Activated CD4-positive, alpha-beta T cell treated with anti-CD3 and anti-CD28 coated beads, Interleukin-2, amount 50 U/mL, for 4 hours (primary cell): ENCODE measurements around the gene INO80C.
"Not testable (repeated sequence)": the region's sequence is repeated elsewhere in the genome, so short reads cannot be mapped to it uniquely, and the experiment has no call there.

Source experiments
- DNase-seq, 2 experiments: peaks; one replicate each; pipeline ENCODE4 v3.0.0-alpha.2; 2020

The INO80C gene

GRCh38 chr18:35512761-35513160 is 15.0 kb upstream of the INO80C start:
- DNase-seq, result no peak

DNA sequence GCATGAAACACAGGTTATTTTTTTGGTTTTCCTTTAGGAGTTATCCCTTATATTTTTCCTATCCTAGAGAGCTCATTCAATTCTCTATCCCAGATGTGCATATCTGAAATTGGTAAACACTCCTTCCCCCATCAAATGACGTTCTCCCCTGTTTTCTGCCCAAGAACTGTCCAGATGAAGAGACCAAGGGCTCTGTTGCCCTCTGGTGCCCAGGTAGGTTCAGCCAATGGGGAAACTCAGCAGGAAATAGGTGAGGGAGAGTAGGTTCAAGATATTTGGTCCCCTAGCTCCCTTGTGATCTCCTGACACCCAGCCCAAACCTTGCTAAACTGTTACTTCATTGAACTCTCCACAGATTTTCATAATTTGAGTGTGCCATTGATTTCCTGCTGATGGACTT is 14.1 kb upstream of the INO80C start:
- no peak for DNase-seq

- DNase-seq, result no peak
These were observed 13.7 kb upstream of the INO80C start for GRCh38 chr18:35511428-35511827.

DNA sequence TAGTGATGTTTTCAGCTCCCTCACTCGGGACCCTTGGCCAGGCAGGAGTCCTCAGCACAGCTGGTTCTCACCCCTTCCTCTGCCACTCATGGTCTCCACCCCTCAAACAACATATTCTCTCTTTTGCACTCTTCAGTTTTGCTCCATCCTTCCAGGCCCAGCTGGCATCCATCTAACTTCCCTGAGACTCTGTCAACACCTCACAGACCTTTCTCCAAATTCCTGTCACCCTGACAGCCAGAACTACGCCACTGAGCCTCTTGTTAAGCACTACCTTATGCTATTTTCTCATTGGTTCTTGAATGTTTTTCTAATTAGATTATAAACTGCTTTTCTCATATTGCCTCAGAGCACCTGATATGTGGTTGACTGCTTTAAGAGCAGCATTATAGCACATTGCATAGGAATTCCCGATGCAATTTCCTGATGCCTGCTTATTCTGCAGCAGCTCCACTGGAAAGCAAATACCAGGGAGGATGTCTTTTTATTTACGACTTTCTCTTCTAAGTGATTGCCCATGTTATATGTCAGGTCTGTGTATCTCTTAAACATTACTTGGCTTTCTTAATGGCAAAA is 12.4 kb upstream of the INO80C start:
- DNase-seq, result no peak

DNA sequence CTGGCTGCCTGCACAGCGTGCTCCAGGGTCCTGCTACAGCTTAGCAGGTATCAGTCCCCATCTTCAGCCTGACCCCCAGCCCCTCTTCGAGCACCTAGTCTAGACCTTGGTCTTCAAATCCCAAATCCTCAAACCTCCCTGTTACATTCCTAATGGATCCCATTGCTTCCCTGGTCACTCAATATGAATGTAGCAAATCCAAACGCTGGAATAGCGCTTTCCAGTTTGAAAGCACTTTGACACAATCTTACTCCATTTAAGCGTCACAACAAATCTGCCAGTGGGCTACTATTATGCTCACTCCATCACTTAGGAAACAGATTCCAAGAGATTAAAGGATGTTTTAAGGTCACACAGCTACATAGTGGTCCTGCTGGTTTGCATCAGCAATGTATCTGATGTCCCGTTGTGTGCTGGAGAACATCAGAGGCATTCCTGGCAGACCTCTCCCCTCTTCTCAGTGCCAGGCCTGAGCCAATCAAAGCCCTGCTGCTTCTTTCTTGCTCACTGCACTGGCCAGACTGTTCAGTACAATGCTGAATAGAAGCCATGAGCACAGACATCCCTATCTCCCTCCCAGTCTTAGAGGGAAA is 11.1 kb upstream of the INO80C start:
- no peak for DNase-seq

DNA sequence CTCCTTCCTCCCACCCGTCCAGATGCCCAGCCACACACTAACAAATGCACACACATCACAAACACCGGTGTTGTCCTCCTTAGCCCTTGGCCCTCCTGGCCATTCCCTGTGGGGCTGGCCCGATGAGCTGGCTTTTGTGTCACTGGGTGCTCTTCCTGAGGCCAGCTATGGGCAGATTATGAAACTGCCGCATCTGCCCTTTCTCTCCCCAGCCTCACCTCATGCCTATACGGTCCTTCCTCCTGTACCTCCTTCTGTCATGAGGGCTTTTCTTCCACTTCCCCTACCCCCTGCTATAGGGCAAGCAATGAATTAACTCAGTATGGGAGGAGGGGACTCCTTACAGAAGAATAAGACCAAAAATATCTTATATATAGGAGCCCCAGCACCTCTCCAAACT is 10.3 kb upstream of the INO80C start:
- no peak for DNase-seq

- DNase-seq, result no peak
These were observed 9.9 kb upstream of the INO80C start for GRCh38 chr18:35507623-35508022.

DNA sequence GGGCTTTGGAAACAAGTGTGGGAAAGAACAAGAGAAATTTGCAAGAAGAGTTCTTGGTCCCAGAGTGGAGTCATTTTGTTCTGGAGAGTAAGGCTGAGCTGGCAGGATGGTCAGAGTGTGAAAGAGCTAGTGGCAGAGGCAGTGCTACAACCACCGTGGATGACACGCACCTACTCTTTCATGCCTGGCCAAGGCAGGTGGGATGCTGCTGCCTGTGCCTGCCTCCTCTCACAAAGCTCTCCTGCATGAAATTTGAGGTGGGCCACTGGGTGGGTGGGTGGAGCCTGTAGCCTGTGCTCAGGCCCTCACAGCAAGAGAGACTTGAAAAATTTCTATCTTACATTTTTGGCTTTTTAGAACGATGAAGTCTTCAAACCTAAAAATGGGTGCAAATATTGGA is 9.4 kb upstream of the INO80C start:
- no peak for DNase-seq

- DNase-seq, result no peak
These were observed 8.4 kb upstream of the INO80C start for GRCh38 chr18:35506024-35506712.

DNA sequence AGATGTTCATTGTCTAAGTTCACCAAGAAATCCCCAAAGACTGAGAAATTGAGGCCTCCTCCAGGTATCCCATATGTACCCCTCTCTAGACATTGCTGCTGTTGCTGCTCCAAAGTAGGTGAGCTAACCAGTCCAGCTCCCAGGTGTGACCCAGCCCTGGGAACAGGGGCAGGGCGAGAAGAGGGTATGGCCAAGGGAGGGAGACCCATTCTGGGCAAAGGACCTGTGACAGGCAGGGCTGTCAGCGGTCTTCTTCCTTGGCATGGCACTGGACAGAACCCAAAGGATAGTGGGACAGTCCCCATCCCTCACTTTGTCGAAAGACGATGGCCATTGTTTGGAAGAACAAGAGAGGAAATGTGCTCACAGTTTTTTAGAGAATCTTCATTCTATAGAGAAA is 7.2 kb upstream of the INO80C start:
- no peak for DNase-seq

GRCh38 chr18:35502052-35502451 is 4.3 kb upstream of the INO80C start:
- no peak for DNase-seq

- no peak for DNase-seq
These were observed 3.6 kb upstream of the INO80C start for GRCh38 chr18:35501369-35501768.

DNA sequence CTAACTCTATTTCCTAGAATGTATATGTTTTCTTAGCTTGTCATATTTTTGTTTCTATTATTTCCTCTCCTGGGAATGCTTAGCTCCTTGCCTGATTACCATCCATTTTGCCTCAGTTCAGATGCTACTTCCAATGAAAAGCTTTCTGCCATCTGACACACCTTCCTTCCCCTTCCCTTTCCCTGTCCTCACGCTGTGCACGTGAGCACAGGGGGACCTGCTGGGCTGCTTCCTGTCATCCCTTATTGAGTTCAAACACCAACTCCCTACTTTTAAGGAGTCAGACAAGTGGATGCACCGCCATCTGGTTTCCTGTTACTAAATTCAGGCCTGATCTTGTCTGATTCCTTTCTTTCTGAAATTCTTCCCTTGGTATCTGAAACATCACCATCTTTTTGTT is 2.4 kb upstream of the INO80C start:
- DNase-seq, result no peak

DNA sequence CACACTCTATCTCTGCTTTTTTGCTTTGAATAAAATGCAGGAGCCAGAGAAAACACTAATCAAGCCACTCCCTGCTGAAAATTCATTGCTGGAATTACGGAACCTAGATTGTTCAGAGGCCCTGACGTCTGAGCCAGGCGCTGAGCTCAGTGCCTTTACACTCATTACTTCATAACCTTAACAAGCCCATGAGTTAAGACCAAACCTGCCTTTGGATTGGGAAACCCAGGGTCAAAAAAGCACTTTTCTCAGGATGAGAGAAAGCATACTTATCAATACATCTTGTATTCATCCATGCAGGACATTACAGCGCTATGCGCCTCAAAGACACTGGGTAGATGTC is 762 bp downstream of the INO80C start:
- DNase-seq, result peak in 1 of 2 experiments; percentile 14

DNA sequence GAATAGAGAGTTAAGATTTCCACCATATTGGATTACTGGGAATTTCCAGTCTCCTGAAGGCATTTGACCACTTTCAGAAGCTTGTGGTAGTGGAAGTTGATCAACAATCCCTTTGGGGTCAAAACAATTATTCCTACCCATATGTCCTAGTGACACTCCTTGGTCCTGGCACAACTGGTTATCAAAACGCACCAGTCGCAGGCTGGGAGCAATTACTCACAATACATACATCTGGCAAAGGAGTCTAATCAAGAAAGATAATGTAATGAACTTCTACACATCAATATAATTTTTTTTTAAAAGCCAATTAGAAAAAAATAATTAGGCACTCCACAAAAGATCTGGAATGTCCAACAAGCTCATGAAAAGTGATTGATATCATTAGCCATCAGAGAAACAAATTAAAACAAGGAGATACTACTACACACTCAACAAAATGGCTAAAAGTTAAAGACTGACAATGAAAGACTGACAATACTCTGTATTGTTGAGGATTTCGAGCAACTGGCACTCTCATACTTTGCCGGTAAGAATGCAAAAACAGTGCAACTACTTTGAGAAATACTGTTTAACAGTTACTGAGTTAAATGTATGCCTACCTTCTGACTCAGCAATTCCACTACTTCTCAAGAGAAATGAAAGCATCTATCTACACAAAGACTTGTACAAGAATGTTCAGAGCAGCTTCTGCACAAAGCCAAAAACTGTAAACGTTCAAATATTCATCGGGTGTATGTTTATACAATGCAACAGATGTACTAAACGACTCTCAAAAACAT is 2.0 kb downstream of the INO80C start:
- no peak for DNase-seq

DNA sequence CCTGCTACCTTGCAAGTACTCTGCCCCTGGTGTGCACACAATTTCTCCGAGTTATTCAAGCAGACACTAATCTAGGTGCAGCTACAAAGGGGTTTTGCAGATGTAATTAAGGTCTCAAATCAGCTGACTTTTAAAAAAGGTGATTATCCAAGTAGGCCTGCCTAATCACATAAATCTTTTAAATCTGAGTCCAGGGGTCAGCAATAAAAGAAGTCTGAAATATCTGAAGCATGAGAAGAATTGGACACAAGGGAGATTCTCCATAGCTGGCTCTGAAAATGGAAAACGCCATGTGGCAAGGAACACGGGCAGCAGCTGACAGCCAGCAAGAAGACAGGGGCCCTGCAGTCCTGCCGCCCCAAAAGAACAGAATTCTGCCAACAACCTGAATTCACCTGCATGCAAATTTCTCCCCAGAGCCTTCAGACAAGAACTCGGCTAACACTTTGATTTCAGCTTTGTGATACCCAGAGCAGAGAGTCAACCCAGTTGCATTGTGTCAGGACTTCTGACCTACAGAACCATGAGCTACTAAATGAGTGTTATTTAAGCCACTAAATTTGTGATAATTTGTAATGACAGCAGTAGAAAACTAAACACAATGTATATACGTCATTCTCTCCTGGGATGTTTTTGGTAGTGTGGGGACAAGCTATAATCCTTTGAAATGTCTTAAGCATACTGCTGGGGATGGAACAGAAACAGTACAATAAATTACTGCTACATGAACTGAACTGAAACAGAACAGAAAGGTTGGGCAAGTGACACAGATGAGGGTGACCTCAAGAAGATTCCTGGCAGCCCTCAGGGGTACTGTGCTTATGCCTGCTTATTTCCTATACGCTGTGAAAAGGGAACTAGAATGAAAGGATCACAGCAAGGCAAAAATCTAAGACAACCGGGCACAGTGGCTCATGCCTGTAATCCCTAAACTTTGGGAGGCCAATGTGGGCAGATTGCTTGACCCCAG is 3.2 kb downstream of the INO80C start:
- no peak for DNase-seq

GRCh38 chr18:35491700-35492077 is 6.1 kb downstream of the INO80C start:
- DNase-seq, result no peak

DNA sequence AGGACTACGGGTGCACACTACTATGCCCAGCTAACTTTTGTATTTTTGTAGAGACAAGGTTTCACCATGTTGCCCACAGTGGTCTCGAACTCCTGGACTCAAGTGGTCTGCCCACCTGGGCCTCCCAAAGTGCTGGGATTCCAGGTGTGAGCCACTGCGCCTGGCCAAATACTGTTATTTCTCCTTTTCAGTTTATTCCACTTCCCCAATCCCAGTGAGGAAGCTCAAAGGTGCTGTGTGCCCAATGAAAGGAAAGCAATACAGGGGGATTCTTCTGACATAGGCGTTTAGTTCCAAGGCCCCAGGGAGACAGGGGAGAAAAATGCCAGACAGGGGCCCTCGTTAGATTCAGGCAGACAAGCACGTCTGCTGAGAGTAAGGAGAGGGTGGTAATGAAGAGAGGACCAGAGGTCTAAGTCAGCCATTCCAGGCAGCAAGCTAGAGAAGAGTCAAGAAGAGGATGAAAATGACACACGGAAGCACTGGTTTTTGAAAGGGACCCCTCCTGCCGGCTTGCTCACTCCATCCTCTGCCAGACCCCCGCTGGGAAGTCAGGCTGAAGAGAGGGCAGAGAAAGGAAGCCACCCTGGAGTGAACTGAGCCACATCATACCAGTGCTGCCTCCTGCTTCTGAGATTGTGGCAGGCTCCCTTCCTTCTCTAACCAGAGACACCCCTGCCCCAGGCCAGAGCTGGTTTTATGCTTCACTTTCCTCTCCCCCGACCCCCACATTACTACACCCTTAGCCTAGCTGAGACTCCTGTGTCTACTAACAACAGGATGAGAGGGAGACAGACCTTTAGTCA is 6.7 kb downstream of the INO80C start:
- DNase-seq, result no peak

- DNase-seq, result no peak
These were observed 7.8 kb downstream of the INO80C start for GRCh38 chr18:35489913-35490490.

DNA sequence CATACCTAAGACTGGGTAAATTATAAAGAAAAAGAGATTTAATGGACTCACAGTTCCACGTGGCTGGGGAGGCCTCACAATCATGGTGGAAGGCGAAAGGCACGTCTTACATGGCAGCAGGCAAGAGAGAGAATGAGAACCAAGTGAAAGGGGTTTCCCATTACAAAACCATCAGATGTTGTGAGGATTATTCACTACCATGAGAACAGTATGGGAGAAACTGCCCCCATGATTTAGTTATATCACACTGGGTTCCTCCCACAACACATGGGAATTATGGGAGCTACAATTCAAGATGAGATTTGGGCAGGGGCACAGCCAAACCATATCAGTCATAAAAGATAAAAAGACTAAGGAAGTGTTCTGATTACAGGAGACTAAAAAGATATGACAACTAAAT is 8.5 kb downstream of the INO80C start:
- not testable (repeated sequence) for DNase-seq

- DNase-seq, result not testable (repeated sequence)
These were observed 9.4 kb downstream of the INO80C start for GRCh38 chr18:35488396-35488795.

GRCh38 chr18:35487525-35487924 is 10.2 kb downstream of the INO80C start:
- DNase-seq, result not testable (repeated sequence)
